Measurements from ENCODE around the gene CLIP2.
"Not testable (repeated sequence)": the region's sequence is repeated elsewhere in the genome, so short reads cannot be mapped to it uniquely, and the experiment has no call there.

CLIP2 gene

DNA sequence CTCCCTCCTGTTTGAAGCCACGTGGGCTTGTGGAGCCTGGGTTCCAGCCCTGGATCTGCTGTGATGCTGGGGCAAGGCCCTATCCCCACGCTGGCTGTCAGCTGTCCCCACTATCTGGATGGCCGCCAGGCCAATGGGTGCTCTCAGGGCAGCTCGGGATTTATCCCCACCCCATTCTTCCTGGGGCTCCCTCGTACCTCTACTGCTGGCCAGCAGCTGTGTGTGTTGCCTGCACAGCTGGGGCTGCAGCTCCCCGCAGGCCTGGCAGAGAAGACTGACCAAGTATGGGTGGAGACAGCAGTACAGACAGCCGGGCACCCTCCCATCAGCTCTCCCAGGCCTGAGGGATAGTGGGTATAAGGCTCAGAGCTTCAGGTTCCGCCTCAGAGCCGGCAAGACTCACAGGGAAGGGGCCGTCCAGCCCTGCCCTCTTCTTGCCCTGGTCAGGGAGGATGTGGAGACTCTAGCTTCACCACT lies 13.6 kb downstream of the CLIP2 start:
- H3K9ac ChIP-seq (ENCODE audit: low read length in 2 of 2): peak overlapping the region; percentile 27 to 47
- peaks cover 26% of the 10 kb centered on the region for H3K4me1 ChIP-seq (ENCODE audit: control insufficient read depth, insufficient read depth, low read length)
- H3K27ac ChIP-seq (ENCODE audit: low read length): peak overlapping the region; percentile 24

DNA sequence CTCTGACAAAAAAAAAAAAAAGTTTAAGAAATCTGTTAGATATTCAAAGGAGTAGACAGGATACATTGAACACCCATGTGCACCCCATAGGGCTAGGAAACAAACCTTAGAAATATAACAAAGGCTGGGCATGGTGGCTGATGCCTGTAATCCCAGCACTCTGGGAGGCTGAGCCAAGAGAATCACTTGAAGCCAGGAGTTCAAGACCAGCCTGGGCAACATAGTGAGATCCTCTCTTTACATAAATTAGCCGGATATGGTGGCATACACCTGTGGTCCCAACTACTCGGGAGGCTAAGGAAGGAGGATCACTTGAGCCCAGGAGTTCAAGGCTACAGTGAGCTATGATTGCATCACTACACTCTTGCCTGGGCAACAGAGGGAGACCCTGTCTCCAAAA lies 15.3 kb downstream of the CLIP2 start:
- H3K4me1 ChIP-seq (ENCODE audit: control insufficient read depth, insufficient read depth, low read length): peaks cover 26% of the 10 kb centered on the region
- H3K9ac ChIP-seq (ENCODE audit: low read length in 2 of 2): no peak overlapping the region
- H3K36me3 ChIP-seq (ENCODE audit: control insufficient read depth in 2 of 2, insufficient read depth in 2 of 2, low read length in 2 of 2): no peaks in the 10 kb centered on the region
- H3K4me3 ChIP-seq (ENCODE audit: low read length in 2 of 2): no peak overlapping the region
- H3K9me3 ChIP-seq (ENCODE audit: control insufficient read depth in 2 of 2, low read length in 2 of 2): no peaks in the 10 kb centered on the region
- no peak overlapping the region for H3K27ac ChIP-seq (ENCODE audit: low read length)
- no peaks in the 10 kb centered on the region for H3K27me3 ChIP-seq (ENCODE audit: control insufficient read depth in 1 of 2, insufficient read depth in 2 of 2, low read length in 2 of 2)

More for the DNA sequence above, 13.6 kb downstream of the CLIP2 start:
- H3K4me3 ChIP-seq (ENCODE audit: low read length in 2 of 2): no peak overlapping the region
- H3K36me3 ChIP-seq (ENCODE audit: control insufficient read depth in 2 of 2, insufficient read depth in 2 of 2, low read length in 2 of 2): no peaks in the 10 kb centered on the region
- no peaks in the 10 kb centered on the region for H3K9me3 ChIP-seq (ENCODE audit: control insufficient read depth in 2 of 2, low read length in 2 of 2)
- H3K27me3 ChIP-seq (ENCODE audit: control insufficient read depth in 1 of 2, insufficient read depth in 2 of 2, low read length in 2 of 2): no peaks in the 10 kb centered on the region

DNA sequence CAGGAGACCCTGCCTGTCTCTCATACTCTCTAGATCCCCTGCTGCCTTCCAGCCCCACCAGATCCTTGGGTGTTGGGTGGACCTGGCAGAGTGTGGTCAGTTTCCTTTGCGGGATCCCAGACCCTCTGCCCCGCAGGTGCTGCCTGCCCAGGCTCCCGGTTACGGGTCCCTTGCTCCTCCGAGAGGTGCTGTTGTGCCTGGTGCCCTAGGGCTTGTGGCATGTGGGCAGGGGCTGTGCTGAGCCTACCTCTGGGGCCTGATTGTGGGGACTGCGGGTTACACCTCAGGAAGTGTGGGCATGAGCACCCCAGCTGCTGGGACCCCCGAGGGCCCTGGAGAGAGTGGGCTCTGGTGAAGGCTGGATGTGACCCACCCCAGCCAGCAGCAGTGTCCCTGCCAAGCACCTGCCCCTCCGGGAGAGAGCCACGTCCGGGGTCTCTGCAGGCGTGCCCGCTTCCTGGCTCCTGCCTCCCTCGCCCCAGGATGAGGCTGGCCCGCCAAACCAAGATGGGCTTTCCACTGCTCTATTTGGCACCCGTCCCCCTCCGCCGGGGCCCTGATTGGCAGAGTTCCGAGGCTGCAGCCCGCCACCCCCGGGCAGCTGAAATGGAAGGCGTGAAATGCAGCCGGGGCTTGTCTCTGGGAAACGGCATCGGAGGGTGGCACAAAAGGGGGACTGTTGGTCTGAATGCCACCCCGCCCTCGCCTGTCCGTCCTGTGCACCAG lies 17.0 kb downstream of the CLIP2 start:
- Histone ChIP-seq H3K36me3 (ENCODE audit: control insufficient read depth in 2 of 2, insufficient read depth in 2 of 2, low read length in 2 of 2) (no peaks in the 10 kb centered on the region), H3K4me1 (ENCODE audit: control insufficient read depth, insufficient read depth, low read length) (peaks cover 31% of the 10 kb centered on the region), H3K27me3 (ENCODE audit: control insufficient read depth in 1 of 2, insufficient read depth in 2 of 2, low read length in 2 of 2) (no peaks in the 10 kb centered on the region), H3K9ac (ENCODE audit: low read length in 2 of 2) (peak overlapping the region; percentile 36 to 57), H3K4me3 (ENCODE audit: low read length in 2 of 2) (peak overlapping the region; percentile 51 to 66), H3K27ac (ENCODE audit: low read length) (no peak overlapping the region), H3K9me3 (ENCODE audit: control insufficient read depth in 2 of 2, low read length in 2 of 2) (no peaks in the 10 kb centered on the region)

DNA sequence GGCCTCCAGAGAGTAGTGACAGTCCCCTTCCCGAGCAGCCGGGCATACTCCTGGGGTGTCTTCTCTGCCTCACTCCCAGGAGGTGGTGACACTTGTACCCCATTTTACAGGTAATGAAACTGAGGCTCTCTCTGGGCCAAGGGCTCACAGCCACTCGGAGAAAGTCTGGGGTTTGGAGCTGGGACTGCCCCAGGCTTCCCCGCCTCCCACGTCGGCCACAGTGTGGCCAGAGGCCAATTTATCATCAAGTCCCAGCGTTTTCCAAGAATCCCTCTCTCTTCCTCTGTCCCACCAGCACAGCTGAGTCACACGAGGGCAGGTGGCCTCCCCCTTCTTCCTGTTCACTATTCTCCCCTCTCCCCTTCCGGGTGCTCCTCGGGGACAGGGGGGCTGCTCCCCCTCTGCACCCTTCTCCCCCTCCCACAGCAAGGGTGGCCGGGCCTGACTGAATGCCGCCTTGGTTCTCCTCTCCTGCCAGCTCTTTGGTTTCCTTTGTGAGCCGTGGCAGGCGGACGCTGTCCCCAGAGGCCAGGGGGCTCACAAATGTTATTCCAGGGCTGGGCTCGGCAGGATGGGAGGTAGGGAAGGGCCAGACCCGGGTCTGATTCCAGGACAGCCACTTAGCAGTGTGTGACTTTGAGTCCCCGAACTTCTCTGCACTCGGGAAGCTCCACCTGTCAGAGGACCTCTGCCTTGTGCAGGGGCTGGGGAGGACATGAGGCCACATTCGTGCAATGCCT lies 17.7 kb downstream of the CLIP2 start:
- no peaks in the 10 kb centered on the region for H3K9me3 ChIP-seq (ENCODE audit: control insufficient read depth in 2 of 2, low read length in 2 of 2)
- H3K27me3 ChIP-seq (ENCODE audit: control insufficient read depth in 1 of 2, insufficient read depth in 2 of 2, low read length in 2 of 2): no peaks in the 10 kb centered on the region
- peak overlapping the region; percentile 51 to 66 for H3K4me3 ChIP-seq (ENCODE audit: low read length in 2 of 2)
- H3K36me3 ChIP-seq (ENCODE audit: control insufficient read depth in 2 of 2, insufficient read depth in 2 of 2, low read length in 2 of 2): no peaks in the 10 kb centered on the region
- H3K27ac ChIP-seq (ENCODE audit: low read length): peak overlapping the region; percentile 49
- H3K4me1 ChIP-seq (ENCODE audit: control insufficient read depth, insufficient read depth, low read length): peaks cover 31% of the 10 kb centered on the region
- H3K9ac ChIP-seq (ENCODE audit: low read length in 2 of 2): peak overlapping the region; percentile 36 to 57

DNA sequence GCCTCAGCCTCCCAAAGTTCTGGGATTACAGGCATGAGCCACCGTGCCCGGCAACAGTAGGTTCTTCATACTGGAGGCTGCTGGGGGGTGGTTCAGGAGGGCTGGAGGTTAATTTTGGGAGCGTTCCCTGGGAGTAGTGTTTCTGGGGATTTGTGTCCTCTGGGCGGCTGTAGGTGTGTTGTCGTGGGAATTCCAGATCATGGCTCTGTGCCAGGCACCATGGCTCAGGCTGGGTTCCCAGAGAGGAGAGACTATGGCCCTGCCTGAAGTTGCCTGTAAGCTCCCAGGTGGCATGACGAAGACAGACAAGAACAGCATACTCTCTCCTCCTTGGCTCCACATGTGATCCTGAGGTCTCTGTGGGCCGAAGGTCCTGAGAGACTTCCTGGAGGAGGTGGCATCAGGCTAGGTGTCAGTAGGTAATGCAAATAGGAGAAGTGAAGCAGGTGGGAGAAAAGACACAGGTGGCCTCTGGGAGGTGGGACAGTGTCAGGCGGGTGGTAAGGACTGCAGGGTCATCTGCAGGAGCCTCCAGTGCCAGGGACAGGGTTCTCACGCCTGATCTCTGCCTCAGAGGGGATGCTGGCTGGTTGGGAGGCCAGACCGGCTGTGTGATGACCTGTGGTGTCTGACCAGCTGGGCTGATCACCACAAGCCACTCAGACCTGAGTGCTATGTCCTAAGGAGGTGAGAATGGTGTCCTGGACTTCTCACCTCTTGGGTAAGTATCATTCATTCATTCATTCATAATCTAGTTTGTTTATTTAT lies 18.7 kb downstream of the CLIP2 start:
- Histone ChIP-seq H3K27me3 (ENCODE audit: control insufficient read depth in 1 of 2, insufficient read depth in 2 of 2, low read length in 2 of 2) (no peaks in the 10 kb centered on the region), H3K9me3 (ENCODE audit: control insufficient read depth in 2 of 2, low read length in 2 of 2) (no peaks in the 10 kb centered on the region), H3K4me3 (ENCODE audit: low read length in 2 of 2) (no peak overlapping the region), H3K27ac (ENCODE audit: low read length) (no peak overlapping the region), H3K4me1 (ENCODE audit: control insufficient read depth, insufficient read depth, low read length) (peaks cover 27% of the 10 kb centered on the region), H3K9ac (ENCODE audit: low read length in 2 of 2) (no peak overlapping the region), H3K36me3 (ENCODE audit: control insufficient read depth in 2 of 2, insufficient read depth in 2 of 2, low read length in 2 of 2) (no peaks in the 10 kb centered on the region)

DNA sequence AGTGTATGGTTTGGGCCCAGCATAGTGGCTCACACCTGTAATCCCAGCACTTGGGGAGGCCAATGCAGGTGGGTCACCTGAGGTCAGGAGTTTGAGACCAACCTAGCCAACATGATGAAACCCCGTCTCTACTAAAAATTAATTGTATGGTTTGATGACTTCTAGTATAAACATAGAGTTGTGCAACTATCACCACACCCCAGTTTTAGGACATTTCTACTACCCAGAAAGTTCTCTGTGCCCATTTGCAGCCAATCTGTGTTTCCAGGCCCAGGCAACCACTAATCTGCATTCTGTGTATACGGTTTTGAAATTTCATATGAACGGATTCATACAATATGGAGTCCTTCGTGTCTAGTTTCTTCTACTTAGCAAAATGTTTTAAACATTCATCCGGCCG lies 20.0 kb downstream of the CLIP2 start:
- H3K4me3 ChIP-seq (ENCODE audit: low read length in 2 of 2): no peak overlapping the region
- no peak overlapping the region for H3K27ac ChIP-seq (ENCODE audit: low read length)
- no peak overlapping the region for H3K9ac ChIP-seq (ENCODE audit: low read length in 2 of 2)
- no peaks in the 10 kb centered on the region for H3K36me3 ChIP-seq (ENCODE audit: control insufficient read depth in 2 of 2, insufficient read depth in 2 of 2, low read length in 2 of 2)
- H3K4me1 ChIP-seq (ENCODE audit: control insufficient read depth, insufficient read depth, low read length): peaks cover 22% of the 10 kb centered on the region
- no peaks in the 10 kb centered on the region for H3K9me3 ChIP-seq (ENCODE audit: control insufficient read depth in 2 of 2, low read length in 2 of 2)
- no peaks in the 10 kb centered on the region for H3K27me3 ChIP-seq (ENCODE audit: control insufficient read depth in 1 of 2, insufficient read depth in 2 of 2, low read length in 2 of 2)

DNA sequence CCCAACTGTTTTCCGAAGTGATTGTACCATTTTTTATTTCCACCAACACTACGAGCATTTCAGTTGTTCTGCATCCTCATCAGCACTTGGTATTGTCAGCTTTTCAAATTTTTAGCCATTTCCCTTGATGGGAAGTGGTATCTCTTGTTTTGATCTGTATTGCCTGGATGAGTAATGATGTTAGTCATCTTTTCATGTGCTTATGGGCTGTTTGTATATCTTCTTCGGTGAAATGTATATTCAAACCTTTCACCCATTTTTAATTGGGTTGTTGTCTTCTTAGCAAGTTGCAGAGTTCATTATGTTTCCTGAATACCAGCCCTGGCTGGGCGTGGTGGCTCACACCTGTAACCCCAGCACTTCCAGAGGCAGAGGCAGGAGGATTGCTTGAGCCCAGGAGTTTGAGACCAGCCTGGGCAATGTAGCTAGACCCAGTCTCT lies 22.1 kb downstream of the CLIP2 start:
- Histone ChIP-seq H3K9ac (ENCODE audit: low read length in 2 of 2) (no peak overlapping the region), H3K36me3 (ENCODE audit: control insufficient read depth in 2 of 2, insufficient read depth in 2 of 2, low read length in 2 of 2) (no peaks in the 10 kb centered on the region), H3K4me1 (ENCODE audit: control insufficient read depth, insufficient read depth, low read length) (peaks cover 16% of the 10 kb centered on the region), H3K9me3 (ENCODE audit: control insufficient read depth in 2 of 2, low read length in 2 of 2) (no peaks in the 10 kb centered on the region), H3K4me3 (ENCODE audit: low read length in 2 of 2) (no peak overlapping the region), H3K27ac (ENCODE audit: low read length) (no peak overlapping the region), H3K27me3 (ENCODE audit: control insufficient read depth in 1 of 2, insufficient read depth in 2 of 2, low read length in 2 of 2) (no peaks in the 10 kb centered on the region)

DNA sequence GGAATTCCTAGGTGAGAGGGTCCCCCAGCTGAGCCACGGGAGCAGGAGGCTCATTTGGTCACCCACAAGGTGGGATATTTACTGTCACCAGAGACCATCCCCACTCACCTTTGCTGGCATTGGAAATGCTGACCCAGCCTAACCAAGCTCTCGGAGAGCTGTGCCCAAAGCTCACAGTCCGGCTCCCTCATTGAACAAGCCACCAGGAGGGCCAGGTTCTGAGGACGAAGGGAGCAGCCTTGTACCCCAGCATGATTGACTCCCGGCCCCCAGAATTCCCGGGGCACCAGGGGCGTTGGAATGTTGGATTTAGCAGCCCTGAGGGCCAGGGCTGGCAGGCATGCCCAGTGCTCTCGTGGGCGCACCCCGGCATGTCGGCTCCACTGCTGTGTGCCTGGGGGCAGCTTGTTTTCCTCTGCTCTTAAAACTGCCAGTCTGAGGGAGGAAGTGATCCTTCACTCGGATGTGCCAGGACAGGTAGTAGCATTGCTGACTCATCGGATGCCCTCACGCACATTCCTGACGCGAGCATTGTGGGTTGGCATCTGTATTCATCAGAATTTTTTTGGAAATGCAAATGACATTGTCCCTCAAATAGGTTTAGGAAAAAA lies 23.3 kb downstream of the CLIP2 start:
- Histone ChIP-seq H3K9ac (ENCODE audit: low read length in 2 of 2) (no peak overlapping the region), H3K4me3 (ENCODE audit: low read length in 2 of 2) (no peak overlapping the region), H3K36me3 (ENCODE audit: control insufficient read depth in 2 of 2, insufficient read depth in 2 of 2, low read length in 2 of 2) (peaks cover 0 to 3% of the 10 kb centered on the region in 2 donors), H3K9me3 (ENCODE audit: control insufficient read depth in 2 of 2, low read length in 2 of 2) (no peaks in the 10 kb centered on the region), H3K27ac (ENCODE audit: low read length) (no peak overlapping the region), H3K27me3 (ENCODE audit: control insufficient read depth in 1 of 2, insufficient read depth in 2 of 2, low read length in 2 of 2) (no peaks in the 10 kb centered on the region), H3K4me1 (ENCODE audit: control insufficient read depth, insufficient read depth, low read length) (peaks cover 5% of the 10 kb centered on the region)

DNA sequence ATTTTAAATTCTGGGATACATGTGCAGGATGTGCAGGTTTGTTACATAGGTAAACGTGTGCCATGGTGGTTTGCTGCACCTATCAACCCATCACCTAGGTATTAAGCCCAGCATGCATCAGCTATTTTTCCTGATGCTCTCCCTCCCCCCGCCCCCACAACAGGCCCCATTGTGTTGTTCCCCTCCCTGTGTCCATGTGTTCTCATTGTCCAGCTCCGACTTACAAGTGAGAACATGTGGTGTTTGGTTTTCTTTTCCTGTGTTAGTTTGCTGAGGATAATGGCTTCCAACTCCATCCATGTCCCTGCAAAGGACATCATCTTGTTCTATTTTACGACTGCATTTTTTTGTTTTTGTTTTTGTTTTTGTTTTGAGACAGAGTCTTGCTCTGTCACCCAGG lies 26.7 kb downstream of the CLIP2 start:
- H3K27me3 ChIP-seq (ENCODE audit: control insufficient read depth in 1 of 2, insufficient read depth in 2 of 2, low read length in 2 of 2); H3K4me1 ChIP-seq (ENCODE audit: control insufficient read depth, insufficient read depth, low read length); H3K9me3 ChIP-seq (ENCODE audit: control insufficient read depth in 2 of 2, low read length in 2 of 2); H3K9ac ChIP-seq (ENCODE audit: low read length in 2 of 2); H3K27ac ChIP-seq (ENCODE audit: low read length); H3K4me3 ChIP-seq (ENCODE audit: low read length in 2 of 2): not testable (repeated sequence)
- H3K36me3 ChIP-seq (ENCODE audit: control insufficient read depth in 2 of 2, insufficient read depth in 2 of 2, low read length in 2 of 2): peaks cover 0 to 11% of the 10 kb centered on the region in 2 donors

DNA sequence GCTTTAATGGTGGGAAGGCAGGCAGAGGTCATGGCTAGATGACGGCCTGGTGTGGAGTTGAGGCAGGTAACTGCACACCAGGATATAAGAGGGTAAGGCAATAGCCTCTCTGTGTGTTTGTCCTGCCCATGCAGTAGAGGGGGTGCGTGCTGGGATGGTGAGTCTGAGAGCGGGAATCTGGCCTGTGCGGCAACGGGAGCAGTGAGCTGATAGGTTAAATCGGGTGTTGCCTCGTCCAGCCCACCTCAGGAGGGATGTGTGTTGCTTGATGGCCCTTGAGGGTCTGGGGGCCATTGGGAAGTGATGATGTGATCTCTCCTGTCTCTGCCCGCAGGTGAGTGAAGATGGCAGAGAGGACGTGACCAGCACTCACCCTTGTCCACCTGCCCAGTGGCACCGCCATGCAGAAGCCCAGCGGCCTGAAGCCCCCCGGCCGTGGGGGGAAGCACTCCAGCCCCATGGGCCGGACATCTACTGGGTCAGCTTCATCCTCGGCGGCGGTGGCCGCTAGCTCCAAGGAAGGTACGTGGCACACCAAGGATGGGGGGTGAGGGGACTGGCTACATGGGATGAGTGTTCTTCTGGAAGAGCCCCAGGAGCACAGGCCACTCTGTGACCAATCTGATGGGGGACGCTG lies 28.1 kb downstream of the CLIP2 start:
- H3K9me3 ChIP-seq (ENCODE audit: control insufficient read depth in 2 of 2, low read length in 2 of 2): no peaks in the 10 kb centered on the region
- H3K36me3 ChIP-seq (ENCODE audit: control insufficient read depth in 2 of 2, insufficient read depth in 2 of 2, low read length in 2 of 2): peaks cover 0 to 11% of the 10 kb centered on the region in 2 donors
- no peaks in the 10 kb centered on the region for H3K27me3 ChIP-seq (ENCODE audit: control insufficient read depth in 1 of 2, insufficient read depth in 2 of 2, low read length in 2 of 2)
- no peak overlapping the region for H3K4me3 ChIP-seq (ENCODE audit: low read length in 2 of 2)
- H3K9ac ChIP-seq (ENCODE audit: low read length in 2 of 2): no peak overlapping the region
- H3K27ac ChIP-seq (ENCODE audit: low read length): no peak overlapping the region
- H3K4me1 ChIP-seq (ENCODE audit: control insufficient read depth, insufficient read depth, low read length): no peaks in the 10 kb centered on the region
